HEK293 (cell line): ENCODE measurements around the gene CUL3.

Experiments
- CTCF ChIA-PET: fragments of 350-600 bp; formaldehyde crosslinking; extraction: SDS; loops from one replicate; lab custom pipeline; 2021; ENCODE audit warnings: antibody characterized with exemption; lab: Yijun Ruan, JAX
- POLR2A ChIA-PET: fragments of 300-600 bp; formaldehyde crosslinking; extraction: SDS; loops from one replicate; lab custom pipeline; 2020; ENCODE audit warnings: antibody characterized with exemption, inconsistent platforms; lab: Yijun Ruan, JAX
- H3K27ac ChIP-seq: fragments of 200-500 bp; sonication (Bioruptor generic); 2 replicates; pipeline ENCODE4 v1.5.1; 2014; ENCODE audit warnings: low read depth, low read length, control low read depth, inconsistent platforms; ENCODE audit errors: extremely low read depth
- H3K36me3 ChIP-seq, 2 experiments: fragments of 200-500 bp in 1 of 2; sonication (Bioruptor generic) in 1 of 2; 1 replicate in 1 of 2; 2 replicates in 1 of 2; pipeline ENCODE4 v1.5.1; 2014 to 2017; ENCODE audit warnings: inconsistent platforms in 2 of 2, low read length in 2 of 2; ENCODE audit not compliant: control insufficient read depth in 2 of 2, insufficient read depth in 1 of 2
- H3K4me1 ChIP-seq: fragments of 200-500 bp; sonication (Bioruptor generic); 2 replicates; pipeline ENCODE4 v1.5.1; 2014; ENCODE audit warnings: mild to moderate bottlenecking, low read length, inconsistent platforms; ENCODE audit not compliant: control insufficient read depth, insufficient read depth
- H3K4me3 ChIP-seq: 2 replicates; pipeline ENCODE4 v1.5.1; 2011; ENCODE audit warnings: low read depth, mild to moderate bottlenecking, control low read depth, low read length, moderate library complexity
- H3K9me3 ChIP-seq: fragments of 200-500 bp; sonication (Bioruptor generic); 2 replicates; pipeline ENCODE4 v1.5.1; 2014; ENCODE audit warnings: low read depth, low read length, inconsistent platforms; ENCODE audit not compliant: control insufficient read depth, insufficient read depth
- BCL11A ChIP-seq: fragments of 450-650 bp; formaldehyde crosslinking; IDR thresholded peaks from 2 replicates; pipeline ENCODE4 v1.5.1; 2016; ENCODE audit warnings: low read depth, missing biosample characterization, missing genetic modification characterization
- INSM2 ChIP-seq: fragments of 450-650 bp; formaldehyde crosslinking; IDR thresholded peaks from 2 replicates; pipeline ENCODE4 v1.5.1; 2016; ENCODE audit warnings: missing biosample characterization, missing genetic modification characterization
- KLF1 ChIP-seq: fragments of 450-650 bp; formaldehyde crosslinking; IDR thresholded peaks from 2 replicates; pipeline ENCODE4 v1.5.1; 2016; ENCODE audit warnings: missing biosample characterization, missing genetic modification characterization
- PBX3 ChIP-seq: sonication (generic); formaldehyde crosslinking; IDR thresholded peaks from 2 replicates; pipeline ENCODE4 v1.8.1; 2022; ENCODE audit warnings: mild to moderate bottlenecking, moderate library complexity, missing genetic modification reagents
- PRDM6 ChIP-seq: fragments of 450-650 bp; formaldehyde crosslinking; IDR thresholded peaks from 2 replicates; pipeline ENCODE4 v1.5.1; 2017; ENCODE audit warnings: missing biosample characterization, missing genetic modification characterization
- REPIN1 ChIP-seq: fragments of 450-650 bp; formaldehyde crosslinking; IDR thresholded peaks from 2 replicates; pipeline ENCODE4 v1.5.1; 2017; ENCODE audit warnings: missing biosample characterization, missing genetic modification characterization, low read depth
- REST ChIP-seq: fragments of 450-650 bp; formaldehyde crosslinking; IDR thresholded peaks from 2 replicates; pipeline ENCODE4 v1.5.1; 2016; ENCODE audit warnings: missing biosample characterization, missing genetic modification characterization
- ZBTB48 ChIP-seq: fragments of 450-650 bp; formaldehyde crosslinking; IDR thresholded peaks from 2 replicates; pipeline ENCODE4 v1.5.1; 2016; ENCODE audit warnings: missing biosample characterization, missing genetic modification characterization
- ZNF335 ChIP-seq: fragments of 450-650 bp; formaldehyde crosslinking; conservative IDR thresholded peaks from 2 replicates; pipeline ENCODE4 v1.5.1; 2016; ENCODE audit warnings: missing biosample characterization, missing genetic modification characterization
- ZNF362 ChIP-seq: fragments of 450-650 bp; formaldehyde crosslinking; IDR thresholded peaks from 2 replicates; pipeline ENCODE4 v1.5.1; 2016; ENCODE audit warnings: missing biosample characterization, missing genetic modification characterization
- ZNF701 ChIP-seq: fragments of 450-650 bp; formaldehyde crosslinking; IDR thresholded peaks from 2 replicates; pipeline ENCODE4 v1.5.1; 2016; ENCODE audit warnings: missing biosample characterization, missing genetic modification characterization
- ZNF791 ChIP-seq: fragments of 450-650 bp; formaldehyde crosslinking; IDR thresholded peaks from 2 replicates; pipeline ENCODE4 v1.5.1; 2016; ENCODE audit warnings: missing biosample characterization, missing genetic modification characterization
- ZSCAN4 ChIP-seq: fragments of 450-650 bp; formaldehyde crosslinking; IDR thresholded peaks from 2 replicates; pipeline ENCODE4 v1.5.1; 2017; ENCODE audit warnings: missing biosample characterization, missing genetic modification characterization
- TF ChIP-seq, protein P1 (sequence below): fragments of 450-650 bp; formaldehyde crosslinking; conservative IDR thresholded peaks from 2 replicates; pipeline ENCODE4 v1.5.1; 2016; ENCODE audit warnings: low read depth, missing biosample characterization, missing genetic modification characterization
- TF ChIP-seq, protein P2 (sequence below): fragments of 450-650 bp; formaldehyde crosslinking; IDR thresholded peaks from 2 replicates; pipeline ENCODE4 v1.5.1; 2016; ENCODE audit warnings: missing biosample characterization, missing genetic modification characterization
- TF ChIP-seq, protein P3 (sequence below): fragments of 450-650 bp; formaldehyde crosslinking; optimal IDR thresholded peaks from 2 replicates; pipeline ENCODE3; 2016; ENCODE audit warnings: missing biosample characterization, mild to moderate bottlenecking, missing genetic modification characterization

The CUL3 gene

GRCh38 chr2:224586127-224586695 lies 1.0 kb upstream of the CUL3 start (continued):
- no peak for TF ChIP-seq BCL11A (tag by site-specific recombination)

GRCh38 chr2:224584785-224585210 lies 365 bp downstream of the CUL3 start:
- ChIA-PET POLR2A (interaction anchor here (0.5 to 1.5 kb wide), 5 partner anchors 13 to 84 kb away, joined by 3 to 4 read pairs (median 3); no protein-coding TSS in a partner anchor), CTCF (interaction anchor here (0.7 to 1.0 kb wide), 3 partner anchors 14 to 227 kb away, joined by 3 to 4 read pairs (median 4); no protein-coding TSS in a partner anchor)
- peak overlapping the region; percentile 94 for H3K4me3 ChIP-seq
- H3K36me3 ChIP-seq, result peaks cover 0 to 11% of the 10 kb centered on the region in 2 experiments; a peak in 2 of 3 replicates
- H3K9me3 ChIP-seq, result no peaks in the 10 kb centered on the region
- peak overlapping the region; percentile 96 for H3K27ac ChIP-seq
- H3K4me1 ChIP-seq, result peaks cover 2% of the 10 kb centered on the region; the same call in 1 of the 2 replicates
- no peak for TF ChIP-seq REPIN1
- TF ChIP-seq PRDM6 (tag by site-specific recombination), result no peak
- no peak for TF ChIP-seq ZSCAN4 (tag by site-specific recombination)
- TF ChIP-seq ZNF362 (tag by site-specific recombination), result no peak
- TF ChIP-seq, protein P1, sequence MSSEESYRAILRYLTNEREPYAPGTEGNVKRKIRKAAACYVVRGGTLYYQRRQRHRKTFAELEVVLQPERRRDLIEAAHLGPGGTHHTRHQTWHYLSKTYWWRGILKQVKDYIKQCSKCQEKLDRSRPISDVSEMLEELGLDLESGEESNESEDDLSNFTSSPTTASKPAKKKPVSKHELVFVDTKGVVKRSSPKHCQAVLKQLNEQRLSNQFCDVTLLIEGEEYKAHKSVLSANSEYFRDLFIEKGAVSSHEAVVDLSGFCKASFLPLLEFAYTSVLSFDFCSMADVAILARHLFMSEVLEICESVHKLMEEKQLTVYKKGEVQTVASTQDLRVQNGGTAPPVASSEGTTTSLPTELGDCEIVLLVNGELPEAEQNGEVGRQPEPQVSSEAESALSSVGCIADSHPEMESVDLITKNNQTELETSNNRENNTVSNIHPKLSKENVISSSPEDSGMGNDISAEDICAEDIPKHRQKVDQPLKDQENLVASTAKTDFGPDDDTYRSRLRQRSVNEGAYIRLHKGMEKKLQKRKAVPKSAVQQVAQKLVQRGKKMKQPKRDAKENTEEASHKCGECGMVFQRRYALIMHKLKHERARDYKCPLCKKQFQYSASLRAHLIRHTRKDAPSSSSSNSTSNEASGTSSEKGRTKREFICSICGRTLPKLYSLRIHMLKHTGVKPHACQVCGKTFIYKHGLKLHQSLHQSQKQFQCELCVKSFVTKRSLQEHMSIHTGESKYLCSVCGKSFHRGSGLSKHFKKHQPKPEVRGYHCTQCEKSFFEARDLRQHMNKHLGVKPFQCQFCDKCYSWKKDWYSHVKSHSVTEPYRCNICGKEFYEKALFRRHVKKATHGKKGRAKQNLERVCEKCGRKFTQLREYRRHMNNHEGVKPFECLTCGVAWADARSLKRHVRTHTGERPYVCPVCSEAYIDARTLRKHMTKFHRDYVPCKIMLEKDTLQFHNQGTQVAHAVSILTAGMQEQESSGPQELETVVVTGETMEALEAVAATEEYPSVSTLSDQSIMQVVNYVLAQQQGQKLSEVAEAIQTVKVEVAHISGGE (tag by site-specific recombination), result peak; percentile 69; the same call in 1 of the 2 replicates
- TF ChIP-seq, protein P2, sequence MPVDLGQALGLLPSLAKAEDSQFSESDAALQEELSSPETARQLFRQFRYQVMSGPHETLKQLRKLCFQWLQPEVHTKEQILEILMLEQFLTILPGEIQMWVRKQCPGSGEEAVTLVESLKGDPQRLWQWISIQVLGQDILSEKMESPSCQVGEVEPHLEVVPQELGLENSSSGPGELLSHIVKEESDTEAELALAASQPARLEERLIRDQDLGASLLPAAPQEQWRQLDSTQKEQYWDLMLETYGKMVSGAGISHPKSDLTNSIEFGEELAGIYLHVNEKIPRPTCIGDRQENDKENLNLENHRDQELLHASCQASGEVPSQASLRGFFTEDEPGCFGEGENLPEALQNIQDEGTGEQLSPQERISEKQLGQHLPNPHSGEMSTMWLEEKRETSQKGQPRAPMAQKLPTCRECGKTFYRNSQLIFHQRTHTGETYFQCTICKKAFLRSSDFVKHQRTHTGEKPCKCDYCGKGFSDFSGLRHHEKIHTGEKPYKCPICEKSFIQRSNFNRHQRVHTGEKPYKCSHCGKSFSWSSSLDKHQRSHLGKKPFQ, result no peak
- TF ChIP-seq INSM2, result no peak
- no peak for TF ChIP-seq ZNF701 (tag by site-specific recombination)
- TF ChIP-seq ZBTB48 (tag by site-specific recombination), result no peak
- TF ChIP-seq, protein P3, sequence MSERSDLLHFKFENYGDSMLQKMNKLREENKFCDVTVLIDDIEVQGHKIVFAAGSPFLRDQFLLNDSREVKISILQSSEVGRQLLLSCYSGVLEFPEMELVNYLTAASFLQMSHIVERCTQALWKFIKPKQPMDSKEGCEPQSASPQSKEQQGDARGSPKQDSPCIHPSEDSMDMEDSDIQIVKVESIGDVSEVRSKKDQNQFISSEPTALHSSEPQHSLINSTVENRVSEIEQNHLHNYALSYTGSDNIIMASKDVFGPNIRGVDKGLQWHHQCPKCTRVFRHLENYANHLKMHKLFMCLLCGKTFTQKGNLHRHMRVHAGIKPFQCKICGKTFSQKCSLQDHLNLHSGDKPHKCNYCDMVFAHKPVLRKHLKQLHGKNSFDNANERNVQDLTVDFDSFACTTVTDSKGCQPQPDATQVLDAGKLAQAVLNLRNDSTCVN (tag by site-specific recombination), result peak; percentile 49
- TF ChIP-seq REST (tag by site-specific recombination), result no peak
- TF ChIP-seq KLF1, result no peak
- peak; percentile 79 for TF ChIP-seq ZNF335
- TF ChIP-seq ZNF791 (tag by site-specific recombination), result no peak
- no peak for TF ChIP-seq PBX3 (CRISPR knock-in tag)
